Caco-2 (cell line): ENCODE data around the gene ARRDC1. TPM values are rescaled to one million over a fixed set of nuclear protein-coding genes. Genes with fewer than 3 reads are reported as not detected.

ENCODE experiments used
- BruUV-seq: library from RNA; stranded (reverse); fragments of 400-500 nt; replicated peaks from 2 replicates; lab custom pipeline; 2021; lab: Mats Ljungman, UMichigan
- CTCF ChIA-PET: fragments of 300-600 bp; sonication (Branson Sonifier 250); formaldehyde crosslinking; loops from one replicate; lab custom pipeline; 2022; ENCODE audit warnings: antibody characterized with exemption; lab: Charles Lee
- POLR2A ChIA-PET: fragments of 300-600 bp; sonication (Branson Sonifier 250); formaldehyde crosslinking; loops from one replicate; lab custom pipeline; 2022; ENCODE audit warnings: antibody characterized with exemption; lab: Charles Lee
- DNase-seq, 2 experiments: peaks; one replicate each; pipeline versions ENCODE4 v3.0.0 to v3.0.0-alpha.2; 2020 to 2022
- H3K27me3 ChIP-seq: replicated peaks from 2 replicates; pipeline ENCODE4 v1.6.0; 2011; ENCODE audit warnings: low read length; ENCODE audit not compliant: control insufficient read depth, insufficient read depth
- H3K36me3 ChIP-seq: 2 replicates; pipeline ENCODE4 v1.5.1; 2011; ENCODE audit warnings: low read length; ENCODE audit not compliant: control insufficient read depth, insufficient read depth
- H3K4me1 ChIP-seq: fragments of 250-450 bp; sonication (Bioruptor Pico); 2 replicates; pipeline ENCODE4 v1.5.1; 2020; ENCODE audit warnings: mild to moderate bottlenecking
- H3K4me3 ChIP-seq: 2 replicates; pipeline ENCODE4 v1.5.1; 2011; ENCODE audit warnings: low read depth, mild to moderate bottlenecking, control low read depth, low read length
- H3K9me3 ChIP-seq: fragments of 250-450 bp; sonication (Bioruptor Pico); 2 replicates; pipeline ENCODE4 v1.5.1; 2020; ENCODE audit warnings: mild to moderate bottlenecking, moderate library complexity
- H3K27ac Mint-ChIP-seq: one replicate; pipeline ENCODE4 v1.8.0; 2022; ENCODE audit warnings: mixed read lengths; ENCODE audit not compliant: unreplicated experiment
- H3K27me3 Mint-ChIP-seq: one replicate; pipeline ENCODE4 v1.8.0; 2022; ENCODE audit warnings: mixed read lengths; ENCODE audit not compliant: insufficient read depth, unreplicated experiment
- H3K36me3 Mint-ChIP-seq: one replicate; pipeline ENCODE4 v1.8.0; 2022; ENCODE audit warnings: mild to moderate bottlenecking, mixed read lengths; ENCODE audit not compliant: insufficient read depth, unreplicated experiment
- H3K4me1 Mint-ChIP-seq: one replicate; pipeline ENCODE4 v1.8.0; 2022; ENCODE audit warnings: low read depth, mixed read lengths; ENCODE audit not compliant: unreplicated experiment
- H3K4me3 Mint-ChIP-seq: one replicate; pipeline ENCODE4 v1.8.0; 2022; ENCODE audit warnings: mild to moderate bottlenecking, moderate library complexity, mixed read lengths; ENCODE audit not compliant: unreplicated experiment
- H3K9me3 Mint-ChIP-seq: one replicate; pipeline ENCODE4 v1.8.0; 2022; ENCODE audit warnings: mixed read lengths; ENCODE audit not compliant: unreplicated experiment
- intact Hi-C: fragments of 100-400 bp; cut with micrococcal nuclease; formaldehyde crosslinking; loops from one replicate; pipeline ENCODE4 v1.10.0; 2022; ENCODE audit not compliant: unreplicated experiment
- total RNA-seq: library from RNA; stranded (reverse); gene quantifications from 2 replicates; pipeline ENCODE4 v1.2.3, GENCODE V29; 2022
- TF ChIP-seq, protein P1 (sequence below), 2 experiments: fragments of 200-600 bp in 1 of 2; IDR thresholded peaks; 1 replicate in 1 of 2; 2 replicates in 1 of 2; pipeline versions ENCODE4 v1.5.1 to v1.8.0; 2011 to 2022; ENCODE audit warnings: antibody characterized with exemption in 1 of 2, control low read depth in 1 of 2, inconsistent platforms in 1 of 2, low read depth in 1 of 2, low read length in 1 of 2, mild to moderate bottlenecking in 1 of 2, moderate library complexity in 1 of 2; ENCODE audit not compliant: insufficient read depth in 1 of 2, severe bottlenecking in 1 of 2, unreplicated experiment in 1 of 2

The ARRDC1 gene
- total RNA-seq, 1 experiment from 2014 or later, result 66.6 TPM

DNA sequence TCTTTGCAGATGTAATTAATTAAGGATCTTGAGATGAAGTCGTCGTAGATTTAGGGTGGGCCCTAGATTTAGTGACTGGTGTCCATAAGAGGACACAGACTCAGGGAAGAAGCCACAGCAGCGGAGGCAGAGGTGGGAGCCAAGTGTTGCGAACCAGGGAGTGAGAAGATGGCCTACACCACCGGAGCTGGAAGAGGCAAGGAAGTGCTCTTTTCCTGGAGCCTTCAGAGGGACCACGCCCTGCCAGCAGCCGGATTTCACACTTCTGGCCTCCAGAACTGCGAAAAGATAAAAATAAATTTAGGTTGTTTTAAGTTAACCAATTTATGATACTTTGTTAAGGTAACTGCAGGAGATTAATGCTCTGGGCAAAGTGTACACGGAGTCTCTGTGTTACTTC, 44.1 kb downstream of the ARRDC1 start:
- Mint-ChIP-seq H3K4me3 (no peak overlapping the region), H3K27ac (peak overlapping the region; percentile 29), H3K9me3 (no peaks in the 10 kb centered on the region), H3K36me3 (peaks cover 47% of the 10 kb centered on the region), H3K27me3 (no peaks in the 10 kb centered on the region), H3K4me1 (no peaks in the 10 kb centered on the region)
- TF ChIP-seq, protein P1, sequence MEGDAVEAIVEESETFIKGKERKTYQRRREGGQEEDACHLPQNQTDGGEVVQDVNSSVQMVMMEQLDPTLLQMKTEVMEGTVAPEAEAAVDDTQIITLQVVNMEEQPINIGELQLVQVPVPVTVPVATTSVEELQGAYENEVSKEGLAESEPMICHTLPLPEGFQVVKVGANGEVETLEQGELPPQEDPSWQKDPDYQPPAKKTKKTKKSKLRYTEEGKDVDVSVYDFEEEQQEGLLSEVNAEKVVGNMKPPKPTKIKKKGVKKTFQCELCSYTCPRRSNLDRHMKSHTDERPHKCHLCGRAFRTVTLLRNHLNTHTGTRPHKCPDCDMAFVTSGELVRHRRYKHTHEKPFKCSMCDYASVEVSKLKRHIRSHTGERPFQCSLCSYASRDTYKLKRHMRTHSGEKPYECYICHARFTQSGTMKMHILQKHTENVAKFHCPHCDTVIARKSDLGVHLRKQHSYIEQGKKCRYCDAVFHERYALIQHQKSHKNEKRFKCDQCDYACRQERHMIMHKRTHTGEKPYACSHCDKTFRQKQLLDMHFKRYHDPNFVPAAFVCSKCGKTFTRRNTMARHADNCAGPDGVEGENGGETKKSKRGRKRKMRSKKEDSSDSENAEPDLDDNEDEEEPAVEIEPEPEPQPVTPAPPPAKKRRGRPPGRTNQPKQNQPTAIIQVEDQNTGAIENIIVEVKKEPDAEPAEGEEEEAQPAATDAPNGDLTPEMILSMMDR (IDR thresholded peaks at IDR 0.05; ENCODE audit: insufficient read depth in 1 of 2, low read depth in 1 of 2, low read length in 1 of 2, severe bottlenecking in 1 of 2, unreplicated experiment in 1 of 2), result no peak
- peak in 1 of 2 experiments; percentile 11 for DNase-seq
- no peaks in the 10 kb centered on the region; the same call in 1 of the 2 replicates for H3K36me3 ChIP-seq
- BruUV-seq, result no TSS peak
- no peaks in the 10 kb centered on the region for H3K4me1 ChIP-seq
- H3K9me3 ChIP-seq, result no peaks in the 10 kb centered on the region
- H3K4me3 ChIP-seq, result no peak overlapping the region
- ChIA-PET CTCF (no interaction called here), POLR2A (no interaction called here)
- intact Hi-C loops, result no loop called here
- H3K27me3 ChIP-seq, result no peaks in the 10 kb centered on the region

DNA sequence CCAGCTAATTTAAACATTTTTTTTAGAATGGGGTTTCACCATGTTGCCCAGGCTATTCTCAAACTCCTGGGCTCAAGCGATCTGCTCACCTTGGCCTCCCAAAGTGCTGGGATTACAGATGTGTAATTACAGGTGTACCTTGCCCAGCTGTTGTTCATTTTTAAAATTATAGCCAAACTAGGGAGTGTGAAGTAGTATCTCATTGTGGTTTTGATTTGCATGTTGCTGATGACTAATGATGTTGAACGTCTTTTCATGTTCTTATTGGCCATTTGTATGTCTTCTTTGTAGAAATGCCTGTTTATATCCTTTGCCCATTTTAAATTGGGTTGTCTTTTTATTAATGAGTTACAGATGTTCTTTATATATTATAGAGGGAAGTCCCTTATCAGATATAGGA, 44.8 kb downstream of the ARRDC1 start:
- no peak overlapping the region for H3K4me3 ChIP-seq
- no peaks in the 10 kb centered on the region for H3K9me3 Mint-ChIP-seq
- H3K36me3 Mint-ChIP-seq, result peaks cover 47% of the 10 kb centered on the region
- intact Hi-C loops, result no loop called here
- H3K36me3 ChIP-seq, result no peaks in the 10 kb centered on the region; the same call in 1 of the 2 replicates
- TF ChIP-seq, protein P1 (IDR thresholded peaks at IDR 0.05; ENCODE audit: insufficient read depth in 1 of 2, low read depth in 1 of 2, low read length in 1 of 2, severe bottlenecking in 1 of 2, unreplicated experiment in 1 of 2), result no peak
- no peaks in the 10 kb centered on the region for H3K4me1 Mint-ChIP-seq
- POLR2A ChIA-PET, result no interaction called here
- no peaks in the 10 kb centered on the region for H3K27me3 ChIP-seq
- H3K4me1 ChIP-seq, result no peaks in the 10 kb centered on the region
- BruUV-seq, result no TSS peak
- H3K9me3 ChIP-seq, result no peaks in the 10 kb centered on the region
- CTCF ChIA-PET, result no interaction called here
- no peak for DNase-seq
- H3K27me3 Mint-ChIP-seq, result no peaks in the 10 kb centered on the region
- no peak overlapping the region for H3K27ac Mint-ChIP-seq
- H3K4me3 Mint-ChIP-seq, result no peak overlapping the region

DNA sequence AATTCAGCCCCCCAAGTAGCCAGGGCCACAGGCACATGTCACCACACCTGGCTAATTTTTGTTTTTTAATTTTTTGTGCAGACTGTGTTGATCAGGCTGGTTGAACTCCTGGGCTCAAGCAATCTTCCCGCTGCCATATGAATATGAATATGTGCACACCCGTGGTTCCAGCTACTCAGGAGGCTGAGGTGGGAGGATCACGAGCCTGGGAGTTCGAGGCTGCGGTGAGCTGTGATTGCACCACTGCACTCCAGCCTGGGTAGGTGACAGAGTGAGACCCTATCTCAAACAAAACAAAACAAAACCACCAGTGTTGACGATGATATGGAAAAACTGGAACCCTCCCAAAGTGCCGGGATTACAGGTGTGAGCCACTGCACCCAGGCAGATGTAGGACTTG, 45.3 kb downstream of the ARRDC1 start:
- H3K9me3 Mint-ChIP-seq, result no peaks in the 10 kb centered on the region
- CTCF ChIA-PET, result no interaction called here
- H3K27me3 ChIP-seq, result no peaks in the 10 kb centered on the region
- no peak overlapping the region for H3K4me3 ChIP-seq
- no peak overlapping the region for H3K4me3 Mint-ChIP-seq
- no peak for DNase-seq
- no peaks in the 10 kb centered on the region for H3K9me3 ChIP-seq
- POLR2A ChIA-PET, result no interaction called here
- H3K4me1 Mint-ChIP-seq, result no peaks in the 10 kb centered on the region
- no peaks in the 10 kb centered on the region for H3K4me1 ChIP-seq
- TF ChIP-seq, protein P1 (IDR thresholded peaks at IDR 0.05; ENCODE audit: insufficient read depth in 1 of 2, low read depth in 1 of 2, low read length in 1 of 2, severe bottlenecking in 1 of 2, unreplicated experiment in 1 of 2), result no peak
- H3K27ac Mint-ChIP-seq, result no peak overlapping the region
- H3K27me3 Mint-ChIP-seq, result no peaks in the 10 kb centered on the region
- peaks cover 47% of the 10 kb centered on the region for H3K36me3 Mint-ChIP-seq
- intact Hi-C loops, result no loop called here
- H3K36me3 ChIP-seq, result no peaks in the 10 kb centered on the region; the same call in 1 of the 2 replicates
- BruUV-seq, result no TSS peak
